Measurements from ENCODE around the gene DRAXIN.

- TF ChIP-seq CTCF (optimal IDR thresholded peaks at IDR 0.05 in 1 of 3, IDR thresholded peaks at IDR 0.05 in 1 of 3, conservative IDR thresholded peaks at IDR 0.05 in 1 of 3; ENCODE audit: extremely low read depth in 1 of 3, insufficient read depth in 2 of 3, low read length in 3 of 3) (no peak), EZH2 (IDR thresholded peaks at IDR 0.05; ENCODE audit: low read length) (no peak)
Measured at GRCh38 chr1:11757047-11757446, 65.5 kb downstream of the DRAXIN start.
